SU-DHL-6 (cell line): ENCODE results near the gene PTPRN2.

ENCODE experiments used
- CTCF ChIP-seq: fragments of 200-600 bp; sonication (generic); IDR thresholded peaks from one replicate; pipeline ENCODE4 v1.5.1; 2017; ENCODE audit warnings: antibody characterized with exemption, mild to moderate bottlenecking, low read length, moderate library complexity; ENCODE audit not compliant: insufficient read depth, poor library complexity, severe bottlenecking
- EZH2phosphoT487 ChIP-seq: fragments of 200-600 bp; sonication (generic), shearing (Covaris generic); conservative IDR thresholded peaks from 2 replicates; pipeline ENCODE4 v1.6.1; 2018; ENCODE audit warnings: mild to moderate bottlenecking, antibody characterized with exemption, low read length, moderate library complexity, mixed read lengths

GRCh38 chr7:157679607-157680006 lies 908.0 kb downstream of the PTPRN2 start:
- TF ChIP-seq CTCF (no peak), EZH2phosphoT487 (no peak)
